Type B pancreatic cell (in vitro differentiated cells): ENCODE results near the gene PRKG1. TPM values are rescaled to one million over a fixed set of nuclear protein-coding genes. Genes with fewer than 3 reads are reported as not detected.

Source experiments
- DNase-seq: peaks from one replicate; pipeline ENCODE4 v3.0.0; 2021; ENCODE audit warnings: mixed read lengths; ENCODE audit not compliant: unreplicated experiment; ENCODE audit errors: extremely low spot score
- H3K27ac Mint-ChIP-seq: 2 replicates; pipeline ENCODE4 v1.8.0; 2021; ENCODE audit warnings: mild to moderate bottlenecking, mixed read lengths
- H3K27me3 Mint-ChIP-seq: 2 replicates; pipeline ENCODE4 v1.8.0; 2021; ENCODE audit warnings: mixed read lengths
- H3K36me3 Mint-ChIP-seq: 2 replicates; pipeline ENCODE4 v1.8.0; 2021; ENCODE audit warnings: mixed read lengths
- H3K4me1 Mint-ChIP-seq: one replicate; pipeline ENCODE4 v1.8.0; 2021; ENCODE audit warnings: mixed read lengths; ENCODE audit not compliant: unreplicated experiment
- H3K4me3 Mint-ChIP-seq: 2 replicates; pipeline ENCODE4 v1.8.0; 2021; ENCODE audit warnings: mild to moderate bottlenecking, mixed read lengths
- H3K9me3 Mint-ChIP-seq: 2 replicates; pipeline ENCODE4 v1.8.0; 2021; ENCODE audit warnings: mixed read lengths
- CTCF ChIP-seq: fragments of 200-600 bp; sonication (generic); conservative IDR thresholded peaks from 2 replicates; pipeline ENCODE4 v1.5.0; 2021; ENCODE audit warnings: antibody characterized with exemption, mild to moderate bottlenecking
- total RNA-seq: library from RNA; stranded (reverse); gene quantifications from 2 replicates; pipeline ENCODE4 v1.2.1, GENCODE V29; 2021; ENCODE audit warnings: low replicate concordance

PRKG1 gene
- total RNA-seq, 1 donor from 2014 or later = 12.3 TPM

GRCh38 chr10:52287866-52288265 is 1213.6 kb downstream of the PRKG1 start:
- Mint-ChIP-seq H3K36me3 (no peaks in the 10 kb centered on the region), H3K4me3 (no peak overlapping the region), H3K9me3 (no peaks in the 10 kb centered on the region), H3K4me1 (no peaks in the 10 kb centered on the region), H3K27ac (no peak overlapping the region), H3K27me3 (no peaks in the 10 kb centered on the region)
- DNase-seq = no peak
- no peak for TF ChIP-seq CTCF

- no peak for DNase-seq
- Mint-ChIP-seq H3K9me3 (no peaks in the 10 kb centered on the region), H3K27me3 (no peaks in the 10 kb centered on the region), H3K36me3 (no peaks in the 10 kb centered on the region), H3K4me3 (no peak overlapping the region), H3K4me1 (peaks cover 5% of the 10 kb centered on the region), H3K27ac (no peak overlapping the region)
- no peak for TF ChIP-seq CTCF
These were observed 1223.5 kb downstream of the PRKG1 start for GRCh38 chr10:52297747-52298146.

GRCh38 chr10:52300599-52301277 is 1226.5 kb downstream of the PRKG1 start:
- Mint-ChIP-seq H3K36me3 (no peaks in the 10 kb centered on the region), H3K27ac (peak overlapping the region; percentile 22), H3K4me1 (peaks cover 5% of the 10 kb centered on the region), H3K9me3 (no peaks in the 10 kb centered on the region), H3K4me3 (peak overlapping the region; percentile 10), H3K27me3 (no peaks in the 10 kb centered on the region)
- DNase-seq = no peak
- TF ChIP-seq CTCF = no peak

GRCh38 chr10:52308251-52309031 is 1234.2 kb downstream of the PRKG1 start:
- peaks cover 46% of the 10 kb centered on the region for H3K27me3 Mint-ChIP-seq
- H3K36me3 Mint-ChIP-seq = no peaks in the 10 kb centered on the region
- H3K4me3 Mint-ChIP-seq = peak overlapping the region; percentile 94
- TF ChIP-seq CTCF = peak; percentile 93
- no peaks in the 10 kb centered on the region for H3K9me3 Mint-ChIP-seq
- H3K27ac Mint-ChIP-seq = peak overlapping the region; percentile 27
- H3K4me1 Mint-ChIP-seq = peaks cover 10% of the 10 kb centered on the region
- DNase-seq = peak; percentile 69

GRCh38 chr10:52312942-52313255 is 1238.6 kb downstream of the PRKG1 start:
- DNase-seq = no peak
- Mint-ChIP-seq H3K36me3 (no peaks in the 10 kb centered on the region), H3K27me3 (peaks cover 87% of the 10 kb centered on the region), H3K9me3 (no peaks in the 10 kb centered on the region), H3K27ac (no peak overlapping the region), H3K4me3 (peak overlapping the region; percentile 96), H3K4me1 (peaks cover 15% of the 10 kb centered on the region)
- no peak for TF ChIP-seq CTCF
